Measurements from ENCODE around the gene EPB42.

GRCh38 chr15:43266834-43267233 lies 46.0 kb upstream of the EPB42 start, which contains the start of gene TGM5:
- TF ChIP-seq, protein P1, sequence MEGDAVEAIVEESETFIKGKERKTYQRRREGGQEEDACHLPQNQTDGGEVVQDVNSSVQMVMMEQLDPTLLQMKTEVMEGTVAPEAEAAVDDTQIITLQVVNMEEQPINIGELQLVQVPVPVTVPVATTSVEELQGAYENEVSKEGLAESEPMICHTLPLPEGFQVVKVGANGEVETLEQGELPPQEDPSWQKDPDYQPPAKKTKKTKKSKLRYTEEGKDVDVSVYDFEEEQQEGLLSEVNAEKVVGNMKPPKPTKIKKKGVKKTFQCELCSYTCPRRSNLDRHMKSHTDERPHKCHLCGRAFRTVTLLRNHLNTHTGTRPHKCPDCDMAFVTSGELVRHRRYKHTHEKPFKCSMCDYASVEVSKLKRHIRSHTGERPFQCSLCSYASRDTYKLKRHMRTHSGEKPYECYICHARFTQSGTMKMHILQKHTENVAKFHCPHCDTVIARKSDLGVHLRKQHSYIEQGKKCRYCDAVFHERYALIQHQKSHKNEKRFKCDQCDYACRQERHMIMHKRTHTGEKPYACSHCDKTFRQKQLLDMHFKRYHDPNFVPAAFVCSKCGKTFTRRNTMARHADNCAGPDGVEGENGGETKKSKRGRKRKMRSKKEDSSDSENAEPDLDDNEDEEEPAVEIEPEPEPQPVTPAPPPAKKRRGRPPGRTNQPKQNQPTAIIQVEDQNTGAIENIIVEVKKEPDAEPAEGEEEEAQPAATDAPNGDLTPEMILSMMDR (conservative IDR thresholded peaks at IDR 0.05; ENCODE audit: low read depth, low read length): no peak
- no peak for TF ChIP-seq EZH2 (IDR thresholded peaks at IDR 0.05; ENCODE audit: borderline replicate concordance, low read depth, low read length, poor library complexity, severe bottlenecking)
